NB4 (cell line): ENCODE measurements around the gene ELFN2.
A peak's percentile ranks its signal among the peaks of the same experiment; 100 is the strongest.

ENCODE experiments used
- CTCF ChIP-seq: IDR thresholded peaks from one replicate; pipeline ENCODE4 v1.5.1; 2012; ENCODE audit warnings: low read depth, low read length
- MAX ChIP-seq: IDR thresholded peaks from 2 replicates; pipeline ENCODE4 v1.6.1; 2011; ENCODE audit warnings: low read depth, low read length
- POLR2A ChIP-seq: IDR thresholded peaks from 2 replicates; pipeline ENCODE4 v1.6.1; 2011; ENCODE audit warnings: mild to moderate bottlenecking; ENCODE audit not compliant: insufficient read length; ENCODE audit errors: extremely low read depth

- TF ChIP-seq CTCF (no peak), POLR2A (no peak), MAX (peak; percentile 70)
Measured at GRCh38 chr22:37416827-37417226, 10.5 kb downstream of the ELFN2 start.
